ENCODE measurements around the gene MYO10. TPM values are rescaled to one million over a fixed set of nuclear protein-coding genes. Genes with fewer than 3 reads are reported as not detected.

MYO10 gene
- total and polyA plus RNA-seq, 4 experiments from 2014 or later: 0.05 to 0.17 TPM; not detected in 2

- Mint-ChIP-seq H3K9me3 (peaks cover 0 to 13% (median 5%) of the 10 kb centered on the region in 8 donors), H3K27me3 (peaks cover 34 to 37% of the 10 kb centered on the region in 2 donors), H3K27ac (no peak overlapping the region), H3K36me3 (no peaks in the 10 kb centered on the region), H3K4me1 (peaks cover 8 to 25% (median 14%) of the 10 kb centered on the region in 4 donors), H3K4me3 (peak overlapping the region; percentile 26 to 73 (median 62))
- Histone ChIP-seq H3K4me1 (ENCODE audit: insufficient read depth, low read length) (peaks cover 10% of the 10 kb centered on the region), H3K36me3 (ENCODE audit: insufficient read depth, low read length) (no peaks in the 10 kb centered on the region), H3K27ac (ENCODE audit: low read depth, low read length) (no peak overlapping the region), H3K4me3 (ENCODE audit: low read length in 2 of 2) (no peak overlapping the region), H3K9me3 (ENCODE audit: control insufficient read depth in 1 of 2, low read length in 2 of 2) (no peaks in the 10 kb centered on the region), H3K27me3 (ENCODE audit: insufficient read depth, low read length) (peaks cover 4% of the 10 kb centered on the region)
- DNase-seq: no peak
- intact Hi-C loops (cut with micrococcal nuclease): no loop called here
- ChIA-PET POLR2A (ENCODE audit: partially characterized antibody) (no interaction called here), CTCF (ENCODE audit: partially characterized antibody) (no interaction called here)
Observed at GRCh38 chr5:16937503-16938161, 1.5 kb upstream of the MYO10 start.

GRCh38 chr5:16936989-16937438 lies 926 bp upstream of the MYO10 start:
- ChIA-PET CTCF (ENCODE audit: partially characterized antibody) (no interaction called here), POLR2A (ENCODE audit: partially characterized antibody) (no interaction called here)
- Mint-ChIP-seq H3K4me1 (peaks cover 8 to 25% (median 14%) of the 10 kb centered on the region in 4 donors), H3K9me3 (peaks cover 0 to 10% (median 3%) of the 10 kb centered on the region in 8 donors), H3K27me3 (peaks cover 34 to 37% of the 10 kb centered on the region in 2 donors), H3K27ac (no peak overlapping the region), H3K36me3 (no peaks in the 10 kb centered on the region), H3K4me3 (peak overlapping the region; percentile 26 to 78 (median 72))
- no peaks in the 10 kb centered on the region for H3K36me3 ChIP-seq (ENCODE audit: insufficient read depth, low read length)
- no peak overlapping the region for H3K27ac ChIP-seq (ENCODE audit: low read depth, low read length)
- H3K4me3 ChIP-seq (ENCODE audit: low read length in 2 of 2): no peak overlapping the region
- no peak for DNase-seq
- no peaks in the 10 kb centered on the region for H3K9me3 ChIP-seq (ENCODE audit: control insufficient read depth in 1 of 2, low read length in 2 of 2)
- H3K4me1 ChIP-seq (ENCODE audit: insufficient read depth, low read length): peaks cover 10% of the 10 kb centered on the region
- H3K27me3 ChIP-seq (ENCODE audit: insufficient read depth, low read length): peaks cover 4% of the 10 kb centered on the region
- intact Hi-C loops (cut with micrococcal nuclease): no loop called here

- Histone ChIP-seq H3K4me3 (ENCODE audit: low read length in 2 of 2) (peak overlapping the region in 1 of 2 donors; percentile 46), H3K36me3 (ENCODE audit: insufficient read depth, low read length) (no peaks in the 10 kb centered on the region), H3K4me1 (ENCODE audit: insufficient read depth, low read length) (peaks cover 10% of the 10 kb centered on the region), H3K27me3 (ENCODE audit: insufficient read depth, low read length) (peaks cover 4% of the 10 kb centered on the region), H3K9me3 (ENCODE audit: control insufficient read depth in 1 of 2, low read length in 2 of 2) (no peaks in the 10 kb centered on the region), H3K27ac (ENCODE audit: low read depth, low read length) (no peak overlapping the region)
- H3K27me3 Mint-ChIP-seq: peaks cover 39 to 41% of the 10 kb centered on the region in 2 donors
- intact Hi-C loops (cut with micrococcal nuclease): no loop called here
- ChIA-PET CTCF (ENCODE audit: partially characterized antibody) (no interaction called here), POLR2A (ENCODE audit: partially characterized antibody) (no interaction called here)
- peaks cover 8 to 25% (median 14%) of the 10 kb centered on the region in 4 donors for H3K4me1 Mint-ChIP-seq
- peak overlapping the region; percentile 70 to 86 (median 78) for H3K4me3 Mint-ChIP-seq
- DNase-seq: peak in 4 of 5 donors; percentile 3 to 14 (median 6)
- H3K36me3 Mint-ChIP-seq: no peaks in the 10 kb centered on the region
- peaks cover 0 to 10% (median 3%) of the 10 kb centered on the region in 8 donors for H3K9me3 Mint-ChIP-seq
- no peak overlapping the region for H3K27ac Mint-ChIP-seq
Observed at GRCh38 chr5:16935231-16936149, 598 bp downstream of the MYO10 start.

- intact Hi-C loops (cut with micrococcal nuclease): no loop called here
- H3K4me3 Mint-ChIP-seq: peak overlapping the region; percentile 25 to 79 (median 64)
- H3K27me3 Mint-ChIP-seq: peaks cover 41 to 43% of the 10 kb centered on the region in 2 donors
- Histone ChIP-seq H3K36me3 (ENCODE audit: insufficient read depth, low read length) (no peaks in the 10 kb centered on the region), H3K27me3 (ENCODE audit: insufficient read depth, low read length) (peaks cover 4% of the 10 kb centered on the region), H3K4me3 (ENCODE audit: low read length in 2 of 2) (no peak overlapping the region), H3K9me3 (ENCODE audit: control insufficient read depth in 1 of 2, low read length in 2 of 2) (no peaks in the 10 kb centered on the region), H3K27ac (ENCODE audit: low read depth, low read length) (no peak overlapping the region), H3K4me1 (ENCODE audit: insufficient read depth, low read length) (peaks cover 10% of the 10 kb centered on the region)
- no peaks in the 10 kb centered on the region for H3K36me3 Mint-ChIP-seq
- H3K27ac Mint-ChIP-seq: no peak overlapping the region
- ChIA-PET POLR2A (ENCODE audit: partially characterized antibody) (no interaction called here), CTCF (ENCODE audit: partially characterized antibody) (no interaction called here)
- peaks cover 0 to 7% (median 5%) of the 10 kb centered on the region in 8 donors for H3K9me3 Mint-ChIP-seq
- no peak for DNase-seq
- peaks cover 8 to 25% (median 14%) of the 10 kb centered on the region in 4 donors for H3K4me1 Mint-ChIP-seq
Observed at GRCh38 chr5:16934677-16935153, 1.4 kb downstream of the MYO10 start.

GRCh38 chr5:16934123-16934522 lies 2.0 kb downstream of the MYO10 start:
- Mint-ChIP-seq H3K36me3 (no peaks in the 10 kb centered on the region), H3K9me3 (peaks cover 0 to 7% (median 5%) of the 10 kb centered on the region in 8 donors), H3K4me3 (peak overlapping the region in 4 of 8 donors; percentile 10 to 61 (median 28)), H3K27me3 (peaks cover 42 to 43% of the 10 kb centered on the region in 2 donors), H3K27ac (no peak overlapping the region), H3K4me1 (peaks cover 8 to 25% (median 14%) of the 10 kb centered on the region in 4 donors)
- Histone ChIP-seq H3K9me3 (ENCODE audit: control insufficient read depth in 1 of 2, low read length in 2 of 2) (no peaks in the 10 kb centered on the region), H3K27me3 (ENCODE audit: insufficient read depth, low read length) (peaks cover 4% of the 10 kb centered on the region), H3K4me3 (ENCODE audit: low read length in 2 of 2) (no peak overlapping the region), H3K27ac (ENCODE audit: low read depth, low read length) (no peak overlapping the region), H3K36me3 (ENCODE audit: insufficient read depth, low read length) (no peaks in the 10 kb centered on the region), H3K4me1 (ENCODE audit: insufficient read depth, low read length) (peaks cover 10% of the 10 kb centered on the region)
- intact Hi-C loops (cut with micrococcal nuclease): no loop called here
- POLR2A ChIA-PET (ENCODE audit: partially characterized antibody): no interaction called here
- DNase-seq: peak in 1 of 5 donors; percentile 11
- CTCF ChIA-PET (ENCODE audit: partially characterized antibody): interaction anchor here (1.2 kb wide), 1 partner anchor 13 kb away, joined by 3 read pairs; no protein-coding TSS in a partner anchor

- Mint-ChIP-seq H3K36me3 (no peaks in the 10 kb centered on the region), H3K27me3 (peaks cover 42% of the 10 kb centered on the region in 2 donors), H3K4me3 (no peak overlapping the region), H3K9me3 (peaks cover 0 to 7% (median 5%) of the 10 kb centered on the region in 8 donors), H3K4me1 (peaks cover 8 to 25% (median 14%) of the 10 kb centered on the region in 4 donors), H3K27ac (no peak overlapping the region)
- Histone ChIP-seq H3K27me3 (ENCODE audit: insufficient read depth, low read length) (peaks cover 4% of the 10 kb centered on the region), H3K27ac (ENCODE audit: low read depth, low read length) (no peak overlapping the region), H3K4me3 (ENCODE audit: low read length in 2 of 2) (no peak overlapping the region), H3K36me3 (ENCODE audit: insufficient read depth, low read length) (no peaks in the 10 kb centered on the region), H3K9me3 (ENCODE audit: control insufficient read depth in 1 of 2, low read length in 2 of 2) (no peaks in the 10 kb centered on the region), H3K4me1 (ENCODE audit: insufficient read depth, low read length) (peaks cover 10% of the 10 kb centered on the region)
- POLR2A ChIA-PET (ENCODE audit: partially characterized antibody): no interaction called here
- CTCF ChIA-PET (ENCODE audit: partially characterized antibody): interaction anchor here (1.2 kb wide), 1 partner anchor 13 kb away, joined by 3 read pairs; no protein-coding TSS in a partner anchor
- intact Hi-C loops (cut with micrococcal nuclease): no loop called here
- DNase-seq: no peak
Observed at GRCh38 chr5:16933337-16933736, 2.8 kb downstream of the MYO10 start.

GRCh38 chr5:16932401-16932800 lies 3.7 kb downstream of the MYO10 start:
- Histone ChIP-seq H3K36me3 (ENCODE audit: insufficient read depth, low read length) (no peaks in the 10 kb centered on the region), H3K9me3 (ENCODE audit: control insufficient read depth in 1 of 2, low read length in 2 of 2) (no peaks in the 10 kb centered on the region), H3K27me3 (ENCODE audit: insufficient read depth, low read length) (peaks cover 4% of the 10 kb centered on the region), H3K4me1 (ENCODE audit: insufficient read depth, low read length) (peaks cover 10% of the 10 kb centered on the region), H3K27ac (ENCODE audit: low read depth, low read length) (no peak overlapping the region), H3K4me3 (ENCODE audit: low read length in 2 of 2) (no peak overlapping the region)
- Mint-ChIP-seq H3K4me3 (no peak overlapping the region), H3K27me3 (peaks cover 37 to 40% of the 10 kb centered on the region in 2 donors), H3K36me3 (no peaks in the 10 kb centered on the region), H3K27ac (no peak overlapping the region), H3K9me3 (peaks cover 0 to 9% (median 3%) of the 10 kb centered on the region in 8 donors), H3K4me1 (peaks cover 8 to 23% (median 14%) of the 10 kb centered on the region in 4 donors)
- no peak for DNase-seq
- intact Hi-C loops (cut with micrococcal nuclease): no loop called here
- ChIA-PET POLR2A (ENCODE audit: partially characterized antibody) (no interaction called here), CTCF (ENCODE audit: partially characterized antibody) (no interaction called here)

Data from CD4-positive, alpha-beta memory T cell (primary cell).